Measurements from ENCODE around the gene NSD2.

Gene NSD2

GRCh38 chr4:1970926-1971325 is 99.7 kb downstream of the NSD2 start:
- no peak for TF ChIP-seq CTCF (conservative IDR thresholded peaks at IDR 0.05)
- H3K27ac ChIP-seq, result no peak overlapping the region

GRCh38 chr4:1971456-1972200 is 100.4 kb downstream of the NSD2 start:
- no peak for TF ChIP-seq CTCF (conservative IDR thresholded peaks at IDR 0.05)
- no peak overlapping the region for H3K27ac ChIP-seq

GRCh38 chr4:1972414-1972813 is 101.2 kb downstream of the NSD2 start:
- H3K27ac ChIP-seq, result no peak overlapping the region
- no peak for TF ChIP-seq CTCF (conservative IDR thresholded peaks at IDR 0.05)

- no peak for TF ChIP-seq CTCF (conservative IDR thresholded peaks at IDR 0.05)
- H3K27ac ChIP-seq, result no peak overlapping the region
Measured at GRCh38 chr4:1973218-1973617, 102.0 kb downstream of the NSD2 start.

- no peak for TF ChIP-seq CTCF (conservative IDR thresholded peaks at IDR 0.05)
- H3K27ac ChIP-seq, result no peak overlapping the region
Measured at GRCh38 chr4:1973661-1974060, 102.5 kb downstream of the NSD2 start.

GRCh38 chr4:1974840-1975239 is 103.6 kb downstream of the NSD2 start:
- no peak overlapping the region for H3K27ac ChIP-seq
- TF ChIP-seq CTCF (conservative IDR thresholded peaks at IDR 0.05), result no peak

- no peak overlapping the region for H3K27ac ChIP-seq
- TF ChIP-seq CTCF (conservative IDR thresholded peaks at IDR 0.05), result no peak
Measured at GRCh38 chr4:1975391-1975801, 104.2 kb downstream of the NSD2 start.

Data from VCaP (cell line).